Kidney (tissue), 14 donors: ENCODE data around the gene TRPC4AP. TPM values are rescaled to one million over a fixed set of nuclear protein-coding genes. Genes with fewer than 3 reads are reported as not detected.

Experiments used
- DNase-seq, 5 donors: peaks; one replicate each; pipeline ENCODE4 v3.0.0-alpha.2; 2013 to 2020
- FAIRE-seq: peaks from 2 replicates; lab custom pipeline; 2012; peaks lifted over from hg19 to GRCh38; lab: Jason Lieb, UNC
- H3K27ac ChIP-seq, 2 donors: one replicate each; pipeline ENCODE4 v1.7.0; 2013; ENCODE audit warnings: low read depth in 2 of 2, low read length in 2 of 2, inconsistent platforms in 1 of 2
- H3K27me3 ChIP-seq: one replicate; pipeline ENCODE4 v1.7.1; 2013; ENCODE audit warnings: low read length, inconsistent platforms; ENCODE audit not compliant: control insufficient read depth, insufficient read depth
- H3K36me3 ChIP-seq, 3 donors: one replicate each; pipeline versions ENCODE4 v1.7.0 to v1.7.1; 2013; ENCODE audit warnings: low read length in 3 of 3, control low read depth in 1 of 3, inconsistent platforms in 1 of 3; ENCODE audit not compliant: insufficient read depth in 3 of 3, control insufficient read depth in 2 of 3
- H3K4me1 ChIP-seq, 3 donors: one replicate each; pipeline versions ENCODE4 v1.7.0 to v1.7.1; 2013; ENCODE audit warnings: low read length in 3 of 3, inconsistent platforms in 1 of 3, low read depth in 1 of 3; ENCODE audit not compliant: control insufficient read depth in 2 of 3, insufficient read depth in 2 of 3
- H3K4me3 ChIP-seq, 3 donors: one replicate each; pipeline versions ENCODE4 v1.7.0 to v1.8.1; 2013; ENCODE audit warnings: low read length in 3 of 3, control low read depth in 1 of 3, inconsistent platforms in 1 of 3
- H3K9ac ChIP-seq, 3 donors: one replicate each; pipeline versions ENCODE4 v1.7.0 to v1.7.1; 2013; ENCODE audit warnings: low read length in 3 of 3, control low read depth in 1 of 3, inconsistent platforms in 1 of 3
- H3K9me3 ChIP-seq, 3 donors: one replicate each; pipeline versions ENCODE4 v1.7.0 to v1.7.1; 2013; ENCODE audit warnings: low read length in 3 of 3, control low read depth in 1 of 3, inconsistent platforms in 1 of 3; ENCODE audit not compliant: control insufficient read depth in 2 of 3, insufficient read depth in 1 of 3
- intact Hi-C: fragments of 100-400 bp; cut with DNase I; formaldehyde crosslinking; loops from one replicate; pipeline ENCODE4 v1.11.1; 2022
- polyA plus RNA-seq: library from polyadenylated mRNA; stranded (reverse); fragments of 350-450 nt; fragmentation: Illumina TruSeq; extraction: RNeasy Lipid Tissue Mini Kit (QIAGEN cat#74804); gene quantifications from one replicate; pipeline ENCODE4 v1.2.3, GENCODE V29; 2014; ENCODE audit warnings: low read depth, low replicate concordance; ENCODE audit not compliant: insufficient read depth
- total RNA-seq: library from RNA; stranded (reverse); fragmentation: NEBNext Ultra II Directional; extraction: Animal tissue kit (Norgen Biotek cat#: 25700); gene quantifications from one replicate; pipeline ENCODE4 v1.2.1, GENCODE V29; 2021
- TF ChIP-seq, protein P1 (sequence below): IDR thresholded peaks from 3 replicates; pipeline ENCODE4 v1.5.1; 2012; ENCODE audit warnings: mild to moderate bottlenecking, moderate library complexity, borderline replicate concordance; ENCODE audit not compliant: insufficient read depth; ENCODE audit errors: extremely low read depth
- donor health status: control.
- donor health status: control.
- donor health status: control.
- donor health status: control.
- donor health status: control.
- donor health status: DM: yes; HTN: yes; CAD: no.
- donor health status: Normal renal cell carcinoma (clear cell type).

Gene TRPC4AP
- total and polyA plus RNA-seq, 2 donors from 2014 or later, result 36.5 to 51.2 TPM

DNA sequence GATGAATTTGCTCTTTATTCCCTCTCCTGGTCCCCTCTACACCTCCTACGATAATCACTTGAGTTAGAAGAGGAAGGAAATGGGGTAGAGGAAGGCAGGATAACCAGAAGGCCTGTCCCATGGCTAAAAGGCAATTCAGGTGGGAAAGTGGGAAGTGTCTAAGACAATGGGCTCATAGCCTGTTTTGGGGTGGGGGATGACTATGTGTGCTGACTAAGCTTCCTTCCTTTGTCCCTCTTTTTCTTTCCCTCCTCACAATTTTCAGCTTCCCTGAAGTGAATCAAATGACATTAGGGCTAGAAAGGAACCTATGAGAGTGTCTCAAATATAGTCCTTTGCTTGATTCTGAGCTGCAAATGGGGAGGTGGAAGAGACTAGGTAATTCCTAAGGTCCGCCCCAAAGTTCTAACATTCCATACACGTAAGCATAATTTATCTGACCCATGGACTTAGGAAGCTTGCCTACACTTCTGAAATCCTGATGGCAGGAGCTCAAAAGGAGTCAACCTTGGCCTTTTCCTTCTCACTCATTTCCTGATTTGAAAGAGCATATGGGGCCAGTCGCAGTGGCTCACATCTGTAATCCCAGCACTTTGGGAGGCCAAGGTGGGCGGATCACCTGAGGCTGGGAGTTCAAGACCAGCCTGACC lies 30.3 kb upstream of the TRPC4AP start:
- Histone ChIP-seq H3K9me3 (no peaks in the 10 kb centered on the region), H3K36me3 (peaks cover 3 to 49% (median 46%) of the 10 kb centered on the region in 3 donors), H3K4me1 (no peaks in the 10 kb centered on the region), H3K27me3 (no peaks in the 10 kb centered on the region), H3K4me3 (no peak overlapping the region), H3K9ac (no peak overlapping the region), H3K27ac (no peak overlapping the region)
- intact Hi-C loops, result no loop called here
- TF ChIP-seq, protein P1, sequence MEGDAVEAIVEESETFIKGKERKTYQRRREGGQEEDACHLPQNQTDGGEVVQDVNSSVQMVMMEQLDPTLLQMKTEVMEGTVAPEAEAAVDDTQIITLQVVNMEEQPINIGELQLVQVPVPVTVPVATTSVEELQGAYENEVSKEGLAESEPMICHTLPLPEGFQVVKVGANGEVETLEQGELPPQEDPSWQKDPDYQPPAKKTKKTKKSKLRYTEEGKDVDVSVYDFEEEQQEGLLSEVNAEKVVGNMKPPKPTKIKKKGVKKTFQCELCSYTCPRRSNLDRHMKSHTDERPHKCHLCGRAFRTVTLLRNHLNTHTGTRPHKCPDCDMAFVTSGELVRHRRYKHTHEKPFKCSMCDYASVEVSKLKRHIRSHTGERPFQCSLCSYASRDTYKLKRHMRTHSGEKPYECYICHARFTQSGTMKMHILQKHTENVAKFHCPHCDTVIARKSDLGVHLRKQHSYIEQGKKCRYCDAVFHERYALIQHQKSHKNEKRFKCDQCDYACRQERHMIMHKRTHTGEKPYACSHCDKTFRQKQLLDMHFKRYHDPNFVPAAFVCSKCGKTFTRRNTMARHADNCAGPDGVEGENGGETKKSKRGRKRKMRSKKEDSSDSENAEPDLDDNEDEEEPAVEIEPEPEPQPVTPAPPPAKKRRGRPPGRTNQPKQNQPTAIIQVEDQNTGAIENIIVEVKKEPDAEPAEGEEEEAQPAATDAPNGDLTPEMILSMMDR, result no peak
- DNase-seq (no peak), FAIRE-seq (no peak)

GRCh38 chr20:35121186-35121585 lies 28.6 kb upstream of the TRPC4AP start:
- peaks cover 3 to 50% (median 38%) of the 10 kb centered on the region in 3 donors for H3K36me3 ChIP-seq
- no peak overlapping the region for H3K9ac ChIP-seq
- intact Hi-C loops, result no loop called here
- H3K27ac ChIP-seq, result no peak overlapping the region
- FAIRE-seq (no peak), DNase-seq (no peak)
- H3K27me3 ChIP-seq, result no peaks in the 10 kb centered on the region
- TF ChIP-seq, protein P1, result no peak
- H3K4me1 ChIP-seq, result no peaks in the 10 kb centered on the region
- no peaks in the 10 kb centered on the region for H3K9me3 ChIP-seq
- no peak overlapping the region for H3K4me3 ChIP-seq

DNA sequence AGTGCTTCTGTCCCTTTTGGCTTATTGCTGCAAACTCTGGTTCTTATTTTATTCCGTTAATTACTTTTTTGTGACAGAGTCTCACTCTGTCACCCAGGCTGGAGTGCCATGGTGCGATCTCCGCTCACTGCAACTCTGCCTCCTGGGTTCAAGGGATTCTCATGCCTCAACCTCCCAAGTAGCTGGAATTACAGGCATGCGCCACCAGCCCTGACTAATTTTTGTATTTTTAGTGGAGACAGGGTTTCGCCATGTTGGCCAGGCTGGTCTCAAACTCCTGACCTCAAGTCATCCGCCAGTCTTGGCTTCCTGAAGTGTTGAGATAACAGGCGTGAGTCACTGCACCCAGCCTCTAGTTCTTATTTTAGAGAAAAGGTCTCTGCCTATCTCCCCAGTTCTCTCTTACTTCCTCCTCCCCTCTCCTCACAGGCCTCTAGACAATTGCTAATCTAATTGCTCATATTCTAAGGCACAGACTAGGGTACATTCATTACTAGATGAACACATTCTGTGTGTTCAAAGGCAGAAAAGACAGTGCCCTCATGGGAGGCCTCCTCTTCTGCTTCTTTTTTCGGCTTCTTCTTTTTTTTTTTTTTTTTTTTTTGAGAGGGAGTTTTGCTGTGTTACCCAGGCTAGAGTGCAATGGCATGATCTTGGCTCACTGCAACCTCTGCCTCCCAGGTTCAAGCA lies 27.6 kb upstream of the TRPC4AP start:
- Histone ChIP-seq H3K4me3 (no peak overlapping the region), H3K9me3 (no peaks in the 10 kb centered on the region), H3K27ac (no peak overlapping the region), H3K4me1 (no peaks in the 10 kb centered on the region), H3K36me3 (peaks cover 3 to 43% (median 37%) of the 10 kb centered on the region in 3 donors), H3K27me3 (no peaks in the 10 kb centered on the region), H3K9ac (no peak overlapping the region)
- DNase-seq (no peak), FAIRE-seq (no peak)
- TF ChIP-seq, protein P1, result no peak
- intact Hi-C loops, result no loop called here
